Ammon's horn (tissue), 1 donor: ENCODE data around the gene MESD.

ENCODE experiments used
- DNase-seq: peaks from one replicate; pipeline ENCODE4 v3.0.0-alpha.2; 2016; ENCODE audit warnings: low spot score

MESD gene

GRCh38 chr15:80991421-80991820 is 1.8 kb upstream of the MESD start:
- DNase-seq, result peak; percentile 83

- no peak for DNase-seq
Observed at GRCh38 chr15:80990955-80991354, 1.3 kb upstream of the MESD start.

- DNase-seq, result no peak
Observed at GRCh38 chr15:80989081-80989517, 520 bp downstream of the MESD start.

GRCh38 chr15:80988148-80988796 is 1.3 kb downstream of the MESD start:
- DNase-seq, result no peak

- no peak for DNase-seq
Observed at GRCh38 chr15:80986487-80986886, 3.1 kb downstream of the MESD start.

GRCh38 chr15:80985981-80986380 is 3.6 kb downstream of the MESD start:
- no peak for DNase-seq

- DNase-seq, result peak; percentile 57
Observed at GRCh38 chr15:80984856-80985255, 4.8 kb downstream of the MESD start.

- DNase-seq, result no peak
Observed at GRCh38 chr15:80982839-80983238, 6.8 kb downstream of the MESD start.

GRCh38 chr15:80982205-80982604 is 7.4 kb downstream of the MESD start:
- DNase-seq, result no peak

GRCh38 chr15:80979538-80980200 is 9.9 kb downstream of the MESD start:
- no peak for DNase-seq

GRCh38 chr15:80978685-80979329 is 10.8 kb downstream of the MESD start:
- no peak for DNase-seq

- peak; percentile 80 for DNase-seq
Observed at GRCh38 chr15:80977627-80978036, 12.0 kb downstream of the MESD start.

GRCh38 chr15:80976851-80977250 is 12.8 kb downstream of the MESD start:
- DNase-seq, result no peak

GRCh38 chr15:80974914-80975313 is 14.7 kb downstream of the MESD start:
- no peak for DNase-seq

GRCh38 chr15:80972276-80972675 is 17.3 kb downstream of the MESD start:
- no peak for DNase-seq

- no peak for DNase-seq
Observed at GRCh38 chr15:80971143-80971542, 18.5 kb downstream of the MESD start.

GRCh38 chr15:80970658-80971057 is 19.0 kb downstream of the MESD start:
- DNase-seq, result no peak

- DNase-seq, result peak; percentile 82
Observed at GRCh38 chr15:80970018-80970657, 19.5 kb downstream of the MESD start.

- DNase-seq, result no peak
Observed at GRCh38 chr15:80969316-80969715, 20.3 kb downstream of the MESD start.

GRCh38 chr15:80967991-80968510 is 21.6 kb downstream of the MESD start:
- DNase-seq, result no peak

GRCh38 chr15:80967451-80967850 is 22.2 kb downstream of the MESD start:
- DNase-seq, result no peak

GRCh38 chr15:80966431-80967197 is 23.0 kb downstream of the MESD start:
- no peak for DNase-seq
